ENCODE data around the gene ADIPOR1. TPM values are rescaled to one million over a fixed set of nuclear protein-coding genes. Genes with fewer than 3 reads are reported as not detected.
"Not testable (repeated sequence)": the region's sequence is repeated elsewhere in the genome, so short reads cannot be mapped to it uniquely, and the experiment has no call there.

ADIPOR1 gene
- polyA plus RNA-seq, 2 of the 4 experiments (the other 2 are of a cell fraction): 56.4 to 131 TPM

DNA sequence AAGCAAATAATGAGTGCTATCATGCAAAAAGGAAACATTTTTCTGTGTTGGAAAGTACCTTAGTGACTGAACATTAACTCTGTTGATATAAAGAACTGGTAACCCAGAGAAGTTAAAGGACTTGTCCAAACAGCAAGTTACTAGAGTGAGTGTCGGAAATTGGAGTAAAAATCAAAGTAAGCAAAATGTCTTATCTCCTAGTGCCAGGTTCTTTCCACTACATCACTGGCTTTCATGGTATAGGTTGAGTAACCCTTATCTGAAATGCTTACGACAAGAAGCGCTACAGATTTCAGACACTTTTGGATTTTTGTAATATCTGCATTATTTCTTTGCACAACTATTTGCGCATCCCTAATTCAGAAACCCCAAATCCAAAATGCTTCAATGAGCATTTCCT, 52.8 kb downstream of the ADIPOR1 start:
- CTCF ChIA-PET: no interaction called here
- DNase-seq (ENCODE audit: low read depth in 1 of 2, low spot score in 1 of 2) (no peak), FAIRE-seq (no peak), ATAC-seq (no peak)
- Histone ChIP-seq H3K4me1 (no peaks in the 10 kb centered on the region), H3K4me3 (no peak overlapping the region), H3K9me3 (no peaks in the 10 kb centered on the region), H3K4me2 (no peak overlapping the region), H3K27ac (no peak overlapping the region)
- POLR2A ChIA-PET: no interaction called here
- TF ChIP-seq ZC3H11A (IDR thresholded peaks at IDR 0.05): no peak
- TF ChIP-seq, protein P1, sequence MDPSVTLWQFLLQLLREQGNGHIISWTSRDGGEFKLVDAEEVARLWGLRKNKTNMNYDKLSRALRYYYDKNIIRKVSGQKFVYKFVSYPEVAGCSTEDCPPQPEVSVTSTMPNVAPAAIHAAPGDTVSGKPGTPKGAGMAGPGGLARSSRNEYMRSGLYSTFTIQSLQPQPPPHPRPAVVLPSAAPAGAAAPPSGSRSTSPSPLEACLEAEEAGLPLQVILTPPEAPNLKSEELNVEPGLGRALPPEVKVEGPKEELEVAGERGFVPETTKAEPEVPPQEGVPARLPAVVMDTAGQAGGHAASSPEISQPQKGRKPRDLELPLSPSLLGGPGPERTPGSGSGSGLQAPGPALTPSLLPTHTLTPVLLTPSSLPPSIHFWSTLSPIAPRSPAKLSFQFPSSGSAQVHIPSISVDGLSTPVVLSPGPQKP (IDR thresholded peaks at IDR 0.05; ENCODE audit: low read depth, low read length): no peak
- TF ChIP-seq FOSL2 (IDR thresholded peaks at IDR 0.05): no peak
- TF ChIP-seq FOSL2 (CRISPR knock-in tag; IDR thresholded peaks at IDR 0.05): no peak
- WGBS (ENCODE audit: missing lambda C conversion rate): 63% methylated on average over 4 of the region's 4 CpGs

- CTCF ChIA-PET: interaction anchor here (0.6 kb wide), 1 partner anchor 502 kb away, joined by 3 read pairs; no protein-coding TSS in a partner anchor
- 92% methylated on average over 5 of the region's 5 CpGs for WGBS (ENCODE audit: missing lambda C conversion rate)
- FAIRE-seq; DNase-seq (ENCODE audit: low read depth in 1 of 2, low spot score in 1 of 2); H3K4me2 ChIP-seq; ATAC-seq; H3K4me1 ChIP-seq; H3K9me3 ChIP-seq; H3K4me3 ChIP-seq; H3K27ac ChIP-seq: not testable (repeated sequence)
- POLR2A ChIA-PET: interaction anchor here (0.8 kb wide), 1 partner anchor 15 kb away, joined by 3 read pairs; no protein-coding TSS in a partner anchor
Measured at GRCh38 chr1:202903808-202904207, 54.3 kb downstream of the ADIPOR1 start.

- ATAC-seq: no peak
- Histone ChIP-seq H3K4me2 (no peak overlapping the region), H3K9me3 (no peaks in the 10 kb centered on the region), H3K4me1 (no peaks in the 10 kb centered on the region), H3K4me3 (no peak overlapping the region), H3K27ac (no peak overlapping the region)
- TF ChIP-seq, protein P2, sequence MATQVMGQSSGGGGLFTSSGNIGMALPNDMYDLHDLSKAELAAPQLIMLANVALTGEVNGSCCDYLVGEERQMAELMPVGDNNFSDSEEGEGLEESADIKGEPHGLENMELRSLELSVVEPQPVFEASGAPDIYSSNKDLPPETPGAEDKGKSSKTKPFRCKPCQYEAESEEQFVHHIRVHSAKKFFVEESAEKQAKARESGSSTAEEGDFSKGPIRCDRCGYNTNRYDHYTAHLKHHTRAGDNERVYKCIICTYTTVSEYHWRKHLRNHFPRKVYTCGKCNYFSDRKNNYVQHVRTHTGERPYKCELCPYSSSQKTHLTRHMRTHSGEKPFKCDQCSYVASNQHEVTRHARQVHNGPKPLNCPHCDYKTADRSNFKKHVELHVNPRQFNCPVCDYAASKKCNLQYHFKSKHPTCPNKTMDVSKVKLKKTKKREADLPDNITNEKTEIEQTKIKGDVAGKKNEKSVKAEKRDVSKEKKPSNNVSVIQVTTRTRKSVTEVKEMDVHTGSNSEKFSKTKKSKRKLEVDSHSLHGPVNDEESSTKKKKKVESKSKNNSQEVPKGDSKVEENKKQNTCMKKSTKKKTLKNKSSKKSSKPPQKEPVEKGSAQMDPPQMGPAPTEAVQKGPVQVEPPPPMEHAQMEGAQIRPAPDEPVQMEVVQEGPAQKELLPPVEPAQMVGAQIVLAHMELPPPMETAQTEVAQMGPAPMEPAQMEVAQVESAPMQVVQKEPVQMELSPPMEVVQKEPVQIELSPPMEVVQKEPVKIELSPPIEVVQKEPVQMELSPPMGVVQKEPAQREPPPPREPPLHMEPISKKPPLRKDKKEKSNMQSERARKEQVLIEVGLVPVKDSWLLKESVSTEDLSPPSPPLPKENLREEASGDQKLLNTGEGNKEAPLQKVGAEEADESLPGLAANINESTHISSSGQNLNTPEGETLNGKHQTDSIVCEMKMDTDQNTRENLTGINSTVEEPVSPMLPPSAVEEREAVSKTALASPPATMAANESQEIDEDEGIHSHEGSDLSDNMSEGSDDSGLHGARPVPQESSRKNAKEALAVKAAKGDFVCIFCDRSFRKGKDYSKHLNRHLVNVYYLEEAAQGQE (IDR thresholded peaks at IDR 0.05): no peak
- TF ChIP-seq, protein P3, sequence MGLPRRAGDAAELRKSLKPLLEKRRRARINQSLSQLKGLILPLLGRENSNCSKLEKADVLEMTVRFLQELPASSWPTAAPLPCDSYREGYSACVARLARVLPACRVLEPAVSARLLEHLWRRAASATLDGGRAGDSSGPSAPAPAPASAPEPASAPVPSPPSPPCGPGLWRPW (IDR thresholded peaks at IDR 0.05): no peak
- TF ChIP-seq RNF2 (IDR thresholded peaks at IDR 0.05; ENCODE audit: borderline replicate concordance, low read depth) (no peak), CHD2 (IDR thresholded peaks at IDR 0.05; ENCODE audit: low read length, partially characterized antibody) (no peak), CEBPB (IDR thresholded peaks at IDR 0.05) (no peak), NFE2L2 (conservative IDR thresholded peaks at IDR 0.05; ENCODE audit: low read length) (no peak), RCOR1 (IDR thresholded peaks at IDR 0.05; ENCODE audit: low read depth, low read length) (no peak), FOSB (CRISPR knock-in tag; IDR thresholded peaks at IDR 0.05) (no peak), FOXS1 (CRISPR knock-in tag; IDR thresholded peaks at IDR 0.05) (no peak), RFX5 (IDR thresholded peaks at IDR 0.05) (no peak), MAZ (IDR thresholded peaks at IDR 0.05; ENCODE audit: borderline replicate concordance, low read depth, low read length) (no peak), ZNF302 (CRISPR knock-in tag; IDR thresholded peaks at IDR 0.05) (no peak), EHMT2 (IDR thresholded peaks at IDR 0.05; ENCODE audit: low read depth) (no peak)
- TF ChIP-seq, protein P4, sequence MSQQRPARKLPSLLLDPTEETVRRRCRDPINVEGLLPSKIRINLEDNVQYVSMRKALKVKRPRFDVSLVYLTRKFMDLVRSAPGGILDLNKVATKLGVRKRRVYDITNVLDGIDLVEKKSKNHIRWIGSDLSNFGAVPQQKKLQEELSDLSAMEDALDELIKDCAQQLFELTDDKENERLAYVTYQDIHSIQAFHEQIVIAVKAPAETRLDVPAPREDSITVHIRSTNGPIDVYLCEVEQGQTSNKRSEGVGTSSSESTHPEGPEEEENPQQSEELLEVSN (IDR thresholded peaks at IDR 0.05; ENCODE audit: borderline replicate concordance, low read depth): no peak
- TF ChIP-seq, protein P5, sequence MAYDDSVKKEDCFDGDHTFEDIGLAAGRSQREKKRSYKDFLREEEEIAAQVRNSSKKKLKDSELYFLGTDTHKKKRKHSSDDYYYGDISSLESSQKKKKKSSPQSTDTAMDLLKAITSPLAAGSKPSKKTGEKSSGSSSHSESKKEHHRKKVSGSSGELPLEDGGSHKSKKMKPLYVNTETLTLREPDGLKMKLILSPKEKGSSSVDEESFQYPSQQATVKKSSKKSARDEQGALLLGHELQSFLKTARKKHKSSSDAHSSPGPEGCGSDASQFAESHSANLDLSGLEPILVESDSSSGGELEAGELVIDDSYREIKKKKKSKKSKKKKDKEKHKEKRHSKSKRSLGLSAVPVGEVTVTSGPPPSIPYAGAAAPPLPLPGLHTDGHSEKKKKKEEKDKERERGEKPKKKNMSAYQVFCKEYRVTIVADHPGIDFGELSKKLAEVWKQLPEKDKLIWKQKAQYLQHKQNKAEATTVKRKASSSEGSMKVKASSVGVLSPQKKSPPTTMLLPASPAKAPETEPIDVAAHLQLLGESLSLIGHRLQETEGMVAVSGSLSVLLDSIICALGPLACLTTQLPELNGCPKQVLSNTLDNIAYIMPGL (CRISPR knock-in tag; IDR thresholded peaks at IDR 0.05; ENCODE audit: borderline replicate concordance): no peak
- 85% methylated on average over 4 of the region's 4 CpGs for WGBS (ENCODE audit: missing lambda C conversion rate)
- no peak for FAIRE-seq
- no peak for DNase-seq (ENCODE audit: low read depth in 1 of 2, low spot score in 1 of 2)
- ChIA-PET POLR2A (no interaction called here), CTCF (no interaction called here)
Measured at GRCh38 chr1:202901555-202901954, 56.6 kb downstream of the ADIPOR1 start.
